IPS-18a (cell line): ENCODE measurements around the gene NEDD4.
"Not testable (repeated sequence)": the region's sequence is repeated elsewhere in the genome, so short reads cannot be mapped to it uniquely, and the experiment has no call there.

Experiments
- H3K27ac ChIP-seq: one replicate; pipeline ENCODE4 v1.5.1; 2013; ENCODE audit warnings: low read length
- H3K27me3 ChIP-seq: one replicate; pipeline ENCODE4 v1.6.1; 2013; ENCODE audit warnings: mild to moderate bottlenecking, low read length; ENCODE audit not compliant: control insufficient read depth, insufficient read depth
- H3K36me3 ChIP-seq: one replicate; pipeline ENCODE4 v1.6.1; 2013; ENCODE audit warnings: low read depth, low read length; ENCODE audit not compliant: control insufficient read depth
- H3K4me1 ChIP-seq: one replicate; pipeline ENCODE4 v1.6.1; 2013; ENCODE audit warnings: low read depth, low read length; ENCODE audit not compliant: control insufficient read depth
- H3K4me3 ChIP-seq: one replicate; pipeline ENCODE4 v1.5.1; 2013; ENCODE audit warnings: low read length
- H3K9ac ChIP-seq: one replicate; pipeline ENCODE4 v1.6.1; 2013; ENCODE audit warnings: mild to moderate bottlenecking, low read length, moderate library complexity
- H3K9me3 ChIP-seq: one replicate; pipeline ENCODE4 v1.6.1; 2013; ENCODE audit warnings: low read depth, low read length; ENCODE audit not compliant: control insufficient read depth

NEDD4 gene

GRCh38 chr15:55952501-55953274 is 40.7 kb downstream of the NEDD4 start:
- not testable (repeated sequence) for H3K9ac ChIP-seq, H3K27me3 ChIP-seq, H3K4me3 ChIP-seq, H3K27ac ChIP-seq, H3K9me3 ChIP-seq, H3K36me3 ChIP-seq, H3K4me1 ChIP-seq

DNA sequence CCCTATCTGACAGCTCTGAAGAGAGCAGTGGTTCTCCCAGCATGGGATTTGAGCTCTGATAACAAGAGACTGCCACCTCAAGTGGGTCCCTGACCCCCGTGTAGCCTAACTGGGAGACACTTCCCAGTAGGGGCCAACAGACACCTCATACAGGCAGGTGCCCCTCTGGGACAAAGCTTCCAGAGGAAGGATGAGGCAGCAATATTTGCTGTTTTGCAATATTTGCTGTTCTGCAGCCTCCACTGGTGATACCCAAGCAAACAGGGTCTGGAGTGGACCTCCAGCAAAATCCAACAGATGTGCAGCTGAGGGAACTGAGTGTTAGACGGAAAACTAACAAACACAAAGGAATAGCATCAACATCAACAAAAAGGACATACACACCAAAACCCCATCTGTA is 48.8 kb downstream of the NEDD4 start:
- not testable (repeated sequence) for H3K36me3 ChIP-seq, H3K27ac ChIP-seq, H3K4me1 ChIP-seq, H3K9me3 ChIP-seq, H3K27me3 ChIP-seq, H3K9ac ChIP-seq, H3K4me3 ChIP-seq

- Histone ChIP-seq H3K4me3 (no peak overlapping the region), H3K36me3 (no peaks in the 10 kb centered on the region), H3K4me1 (no peaks in the 10 kb centered on the region), H3K27me3 (no peaks in the 10 kb centered on the region), H3K27ac (no peak overlapping the region), H3K9ac (no peak overlapping the region), H3K9me3 (peaks cover 4% of the 10 kb centered on the region)
These were observed 51.1 kb downstream of the NEDD4 start for GRCh38 chr15:55942332-55942731.

GRCh38 chr15:55937040-55937439 is 56.4 kb downstream of the NEDD4 start:
- Histone ChIP-seq H3K9me3 (peaks cover 4% of the 10 kb centered on the region), H3K9ac (no peak overlapping the region), H3K27ac (no peak overlapping the region), H3K4me3 (no peak overlapping the region), H3K4me1 (no peaks in the 10 kb centered on the region), H3K27me3 (no peaks in the 10 kb centered on the region), H3K36me3 (no peaks in the 10 kb centered on the region)

DNA sequence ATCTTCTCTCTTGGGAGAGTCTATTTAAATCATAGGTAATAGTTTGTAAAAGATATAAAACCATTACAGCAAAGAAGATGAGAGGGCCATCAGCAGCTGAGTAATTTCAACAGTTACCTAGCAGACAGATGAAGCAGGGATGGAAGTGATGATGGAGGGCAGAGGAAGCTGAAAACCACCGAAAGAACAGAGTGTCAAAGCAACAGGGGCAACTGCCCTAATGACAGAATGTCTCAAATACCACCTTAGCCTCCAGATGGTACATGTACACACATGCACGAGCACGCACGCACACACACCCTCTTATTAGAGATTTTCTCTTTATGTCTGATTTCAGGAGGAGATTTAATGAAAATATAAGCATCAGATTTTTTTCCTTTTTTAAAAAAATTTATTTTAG is 64.5 kb downstream of the NEDD4 start:
- Histone ChIP-seq H3K4me1 (no peaks in the 10 kb centered on the region), H3K27me3 (no peaks in the 10 kb centered on the region), H3K27ac (no peak overlapping the region), H3K36me3 (no peaks in the 10 kb centered on the region), H3K4me3 (no peak overlapping the region), H3K9ac (no peak overlapping the region), H3K9me3 (no peaks in the 10 kb centered on the region)

DNA sequence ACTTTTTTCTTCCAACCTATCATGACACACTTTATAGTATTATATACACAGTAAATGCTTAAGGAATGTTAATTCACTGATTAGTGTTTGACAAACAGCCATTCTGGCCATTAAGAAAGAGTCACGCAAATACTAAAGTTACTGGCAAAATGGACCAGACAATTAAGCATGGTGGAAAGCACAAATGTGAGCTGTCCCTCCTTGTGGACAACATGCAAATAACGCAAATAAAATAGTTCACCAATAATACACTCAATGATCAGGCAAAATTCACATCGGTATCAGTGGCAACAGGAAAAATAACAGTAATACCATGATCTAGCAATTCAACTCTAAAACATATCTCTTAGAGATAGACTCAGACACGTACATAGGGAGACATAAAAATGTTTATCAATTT is 71.7 kb downstream of the NEDD4 start:
- Histone ChIP-seq H3K27ac (no peak overlapping the region), H3K4me1 (no peaks in the 10 kb centered on the region), H3K27me3 (no peaks in the 10 kb centered on the region), H3K36me3 (no peaks in the 10 kb centered on the region), H3K9ac (no peak overlapping the region), H3K9me3 (no peaks in the 10 kb centered on the region), H3K4me3 (no peak overlapping the region)

DNA sequence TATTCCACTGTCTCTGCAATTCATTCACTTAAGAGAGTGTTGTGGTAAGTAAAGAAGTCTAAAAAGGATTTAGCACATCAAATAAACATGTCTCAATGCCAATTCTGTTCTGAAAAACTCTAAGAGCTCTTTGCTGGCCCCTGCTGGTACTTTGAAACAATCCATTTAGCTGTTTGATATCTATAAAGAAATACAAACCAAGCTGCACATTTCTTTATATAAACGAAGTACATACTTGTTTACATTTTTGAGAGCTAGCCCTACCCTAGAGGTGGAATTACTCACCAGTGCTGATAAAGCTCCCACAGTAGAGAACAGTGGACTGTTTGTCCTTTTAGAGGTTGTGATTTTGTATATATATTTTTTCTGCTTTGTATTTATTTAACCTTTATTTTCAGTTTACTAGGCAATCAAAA is 75.5 kb downstream of the NEDD4 start:
- Histone ChIP-seq H3K9me3 (no peaks in the 10 kb centered on the region), H3K27ac (no peak overlapping the region), H3K9ac (no peak overlapping the region), H3K4me3 (no peak overlapping the region), H3K4me1 (no peaks in the 10 kb centered on the region), H3K36me3 (no peaks in the 10 kb centered on the region), H3K27me3 (no peaks in the 10 kb centered on the region)

GRCh38 chr15:55916666-55917409 is 76.6 kb downstream of the NEDD4 start:
- H3K9ac ChIP-seq: no peak overlapping the region
- H3K36me3 ChIP-seq: no peaks in the 10 kb centered on the region
- no peaks in the 10 kb centered on the region for H3K4me1 ChIP-seq
- H3K9me3 ChIP-seq: no peaks in the 10 kb centered on the region
- H3K27me3 ChIP-seq: no peaks in the 10 kb centered on the region
- no peak overlapping the region for H3K4me3 ChIP-seq
- no peak overlapping the region for H3K27ac ChIP-seq

GRCh38 chr15:55915876-55916567 is 77.4 kb downstream of the NEDD4 start:
- H3K27me3 ChIP-seq: no peaks in the 10 kb centered on the region
- H3K27ac ChIP-seq: no peak overlapping the region
- no peak overlapping the region for H3K9ac ChIP-seq
- H3K36me3 ChIP-seq: no peaks in the 10 kb centered on the region
- no peaks in the 10 kb centered on the region for H3K4me1 ChIP-seq
- H3K4me3 ChIP-seq: no peak overlapping the region
- no peaks in the 10 kb centered on the region for H3K9me3 ChIP-seq

- H3K27me3 ChIP-seq: no peaks in the 10 kb centered on the region
These were observed 78.2 kb downstream of the NEDD4 start for GRCh38 chr15:55915221-55915620.

GRCh38 chr15:55914446-55914845 is 79.0 kb downstream of the NEDD4 start:
- H3K9ac ChIP-seq: no peak overlapping the region
- no peaks in the 10 kb centered on the region for H3K36me3 ChIP-seq
- H3K27me3 ChIP-seq: no peaks in the 10 kb centered on the region
- no peaks in the 10 kb centered on the region for H3K4me1 ChIP-seq
- H3K4me3 ChIP-seq: no peak overlapping the region
- H3K27ac ChIP-seq: no peak overlapping the region
- H3K9me3 ChIP-seq: no peaks in the 10 kb centered on the region

More at GRCh38 chr15:55915221-55915620, 78.2 kb downstream of the NEDD4 start:
- H3K4me3 ChIP-seq: no peak overlapping the region
- no peaks in the 10 kb centered on the region for H3K4me1 ChIP-seq
- H3K36me3 ChIP-seq: no peaks in the 10 kb centered on the region
- no peak overlapping the region for H3K27ac ChIP-seq
- H3K9ac ChIP-seq: no peak overlapping the region
- H3K9me3 ChIP-seq: no peaks in the 10 kb centered on the region
